ENCODE results near the gene MORN1.

The MORN1 gene

GRCh38 chr1:2289607-2290006, 101.7 kb downstream of the MORN1 start:
- no peak for DNase-seq (ENCODE audit: low read depth)

GRCh38 chr1:2288816-2289536, 102.4 kb downstream of the MORN1 start:
- DNase-seq (ENCODE audit: low read depth) = no peak

- DNase-seq (ENCODE audit: low read depth) = no peak
Measured at GRCh38 chr1:2288311-2288710, 103.0 kb downstream of the MORN1 start.

- DNase-seq (ENCODE audit: low read depth) = no peak
Measured at GRCh38 chr1:2287649-2288048, 103.7 kb downstream of the MORN1 start.

GRCh38 chr1:2286923-2287322, 104.4 kb downstream of the MORN1 start:
- DNase-seq (ENCODE audit: low read depth) = no peak

- no peak for DNase-seq (ENCODE audit: low read depth)
Measured at GRCh38 chr1:2284932-2285331, 106.4 kb downstream of the MORN1 start.

GRCh38 chr1:2283991-2284895, 107.1 kb downstream of the MORN1 start:
- DNase-seq (ENCODE audit: low read depth) = no peak

- no peak for DNase-seq (ENCODE audit: low read depth)
Measured at GRCh38 chr1:2283371-2283990, 107.9 kb downstream of the MORN1 start.

- no peak for DNase-seq (ENCODE audit: low read depth)
Measured at GRCh38 chr1:2282556-2283270, 108.6 kb downstream of the MORN1 start.

GRCh38 chr1:2279817-2280216, 111.5 kb downstream of the MORN1 start:
- DNase-seq (ENCODE audit: low read depth) = no peak

GRCh38 chr1:2279210-2279639, 112.1 kb downstream of the MORN1 start:
- DNase-seq (ENCODE audit: low read depth) = no peak

GRCh38 chr1:2278591-2279209, 112.7 kb downstream of the MORN1 start:
- no peak for DNase-seq (ENCODE audit: low read depth)

- DNase-seq (ENCODE audit: low read depth) = no peak
Measured at GRCh38 chr1:2277741-2278488, 113.4 kb downstream of the MORN1 start.

- no peak for DNase-seq (ENCODE audit: low read depth)
Measured at GRCh38 chr1:2276803-2277580, 114.4 kb downstream of the MORN1 start.

- no peak for DNase-seq (ENCODE audit: low read depth)
Measured at GRCh38 chr1:2275796-2276536, 115.4 kb downstream of the MORN1 start.

- no peak for DNase-seq (ENCODE audit: low read depth)
Measured at GRCh38 chr1:2274929-2275475, 116.4 kb downstream of the MORN1 start.

- DNase-seq (ENCODE audit: low read depth) = no peak
Measured at GRCh38 chr1:2274231-2274928, 117.0 kb downstream of the MORN1 start.

- no peak for DNase-seq (ENCODE audit: low read depth)
Measured at GRCh38 chr1:2273401-2274090, 117.8 kb downstream of the MORN1 start.
